T-cell (primary cell): ENCODE measurements around the gene KIF1A. TPM values are rescaled to one million over a fixed set of nuclear protein-coding genes. Genes with fewer than 3 reads are reported as not detected.
"Not testable (repeated sequence)": the region's sequence is repeated elsewhere in the genome, so short reads cannot be mapped to it uniquely, and the experiment has no call there.

Source experiments
- ATAC-seq, 4 experiments: fragments of 200-7000 bp in 3 of 4; fragments of 150-1000 bp in 1 of 4; cut with Tn5 transposase; replicated peaks in 1 of 4; 1 replicate in 3 of 4; 2 replicates in 1 of 4; pipeline ENCODE4 v1.10.0; 2021; ENCODE audit warnings: moderate library complexity in 3 of 4, mild to moderate bottlenecking in 2 of 4, moderate number of reproducible peaks in 1 of 4
- CTCF ChIA-PET, 2 donors: fragments of 300-600 bp; sonication (Branson Sonifier 250); formaldehyde crosslinking; loops; one replicate each; lab custom pipeline; 2022; ENCODE audit warnings: antibody characterized with exemption in 2 of 2; lab: Charles Lee
- POLR2A ChIA-PET, 2 donors: fragments of 300-600 bp; sonication (Branson Sonifier 250); formaldehyde crosslinking; loops; one replicate each; lab custom pipeline; 2022; ENCODE audit warnings: antibody characterized with exemption in 2 of 2; lab: Charles Lee
- DNase-seq, 35 experiments: peaks; one replicate each; pipeline versions ENCODE4 v3.0.0 to v3.0.0-alpha.2; 2013 to 2023
- H3K27ac ChIP-seq: one replicate; pipeline ENCODE4 v1.5.1; 2013; ENCODE audit warnings: low read length
- H3K27me3 ChIP-seq, 2 experiments: replicated peaks in 1 of 2; 1 replicate in 1 of 2; 2 replicates in 1 of 2; pipeline versions ENCODE4 v1.6.1 to v1.7.0; 2013; ENCODE audit warnings: low read length in 1 of 2, mixed read lengths in 1 of 2; ENCODE audit not compliant: control insufficient read depth in 2 of 2, insufficient read depth in 2 of 2; ENCODE audit errors: extremely low read depth in 1 of 2
- H3K36me3 ChIP-seq, 2 donors: 1 replicate in 1 of 2; 2 replicates in 1 of 2; pipeline versions ENCODE4 v1.6.1 to v1.7.0; 2013; ENCODE audit warnings: low read length in 1 of 2; ENCODE audit not compliant: control insufficient read depth in 2 of 2, insufficient read depth in 1 of 2; ENCODE audit errors: extremely low read depth in 1 of 2
- H3K4me1 ChIP-seq, 2 experiments: 1 replicate in 1 of 2; 2 replicates in 1 of 2; pipeline versions ENCODE4 v1.6.1 to v1.7.0; 2013; ENCODE audit warnings: low read length in 2 of 2, mixed read lengths in 1 of 2; ENCODE audit not compliant: insufficient read depth in 2 of 2, control insufficient read depth in 1 of 2; ENCODE audit errors: extremely low read depth in 1 of 2
- H3K4me3 ChIP-seq, 2 donors: 1 replicate in 1 of 2; 2 replicates in 1 of 2; pipeline versions ENCODE4 v1.5.1 to v1.7.0; 2013; ENCODE audit warnings: mild to moderate bottlenecking in 2 of 2, low read length in 1 of 2, moderate library complexity in 1 of 2; ENCODE audit not compliant: control insufficient read depth in 1 of 2; ENCODE audit errors: extremely low read depth in 1 of 2
- H3K9me3 ChIP-seq: 2 replicates; pipeline ENCODE4 v1.7.0; 2013
- H3K27ac Mint-ChIP-seq, 2 donors: one replicate each; pipeline ENCODE4 v1.8.0; 2020 to 2021; ENCODE audit warnings: mild to moderate bottlenecking in 2 of 2, mixed read lengths in 2 of 2
- H3K27me3 Mint-ChIP-seq, 2 donors: one replicate each; pipeline ENCODE4 v1.8.0; 2021 to 2022; ENCODE audit warnings: mixed read lengths in 2 of 2
- H3K36me3 Mint-ChIP-seq: one replicate; pipeline ENCODE4 v1.8.0; 2021; ENCODE audit warnings: mixed read lengths
- H3K4me1 Mint-ChIP-seq, 3 donors: one replicate each; pipeline ENCODE4 v1.8.0; 2020 to 2022; ENCODE audit warnings: mixed read lengths in 3 of 3, mild to moderate bottlenecking in 1 of 3
- H3K4me3 Mint-ChIP-seq, 3 donors: one replicate each; pipeline ENCODE4 v1.8.0; 2020 to 2022; ENCODE audit warnings: mild to moderate bottlenecking in 3 of 3, mixed read lengths in 3 of 3, moderate library complexity in 3 of 3
- H3K9me3 Mint-ChIP-seq, 3 donors: one replicate each; pipeline ENCODE4 v1.8.0; 2020 to 2022; ENCODE audit warnings: mixed read lengths in 3 of 3
- WGBS: methylation state at CpG from one replicate; pipeline ENCODE4 v1.1.5; 2013; ENCODE audit warnings: missing lambda C conversion rate; ENCODE audit not compliant: insufficient coverage; 5-methylcytosine and 5-hydroxymethylcytosine counted together
- total RNA-seq, 35 experiments: library from RNA in 6 of 35; stranded (reverse) in 6 of 35; fragments of 120-200 nt in 1 of 35; gene quantifications; one replicate each; pipeline versions ENCODE4 v1.2.1 to v1.2.4 and lab custom pipeline; 2013 to 2026

KIF1A gene
- total RNA-seq, 5 donors from 2014 or later (not counting 1 experiment from before 2014, with no cell fraction given) = 0.43 to 0.58 (median 0.51) TPM; not detected in 2

DNA sequence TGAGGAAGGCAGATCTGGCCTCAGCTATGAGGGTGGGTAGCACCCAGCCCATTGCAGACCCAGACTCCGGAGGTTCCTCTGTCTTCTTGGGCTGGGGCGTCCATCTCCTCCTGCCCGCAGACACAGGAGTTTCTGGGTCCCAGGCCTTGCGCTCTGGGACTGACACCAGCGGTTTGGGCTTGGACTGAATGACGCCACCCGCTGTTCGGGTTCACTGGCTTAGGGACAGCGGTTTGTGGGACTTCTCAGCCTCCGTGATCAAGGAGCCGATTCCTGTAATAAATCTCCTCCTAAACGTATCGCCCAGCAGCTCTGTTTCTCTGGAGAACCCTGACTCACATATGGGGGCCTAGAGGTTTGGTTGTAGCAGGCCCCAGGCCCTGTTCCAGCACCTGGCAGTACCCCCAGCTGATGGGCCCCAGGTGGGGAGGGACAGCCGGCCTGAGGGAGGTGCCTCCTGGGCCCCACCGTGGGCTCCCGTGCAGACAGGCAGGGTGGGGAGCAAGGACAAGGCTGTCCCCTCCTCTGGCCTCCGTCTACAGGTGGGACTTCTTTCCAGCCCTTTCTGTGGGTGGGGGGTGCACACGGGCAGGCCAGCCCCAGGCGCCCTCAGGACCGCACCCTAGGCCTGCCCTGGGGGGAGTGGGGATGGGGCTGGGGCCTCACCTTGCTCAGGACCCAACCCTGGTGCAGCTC is 132.8 kb downstream of the KIF1A start:
- CTCF ChIA-PET = no interaction called here
- no peak overlapping the region for H3K27ac Mint-ChIP-seq
- no peak for ATAC-seq

DNA sequence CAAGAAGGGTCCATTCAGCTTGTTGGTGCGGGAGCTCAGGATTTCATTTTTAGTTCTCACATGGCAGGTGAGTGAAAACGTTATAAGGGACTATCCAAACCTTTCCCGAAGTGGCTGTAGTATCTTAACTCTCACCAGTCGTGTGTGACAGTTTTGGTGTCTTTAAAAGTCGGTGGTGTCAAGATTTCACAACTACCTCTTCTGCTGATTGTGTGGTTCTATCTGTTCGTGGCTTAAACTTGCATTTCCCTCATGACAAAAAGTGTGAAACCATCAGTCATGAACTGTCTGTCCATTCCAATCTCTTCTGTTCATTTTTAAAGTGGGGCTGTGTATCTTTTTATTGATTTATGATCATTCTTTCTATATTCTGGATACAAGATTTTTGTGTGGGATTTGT is 133.6 kb downstream of the KIF1A start:
- CTCF ChIA-PET = interaction anchor here in 1 of 2 donors (0.5 kb wide), 1 partner anchor 30 kb away, joined by 3 read pairs; no protein-coding TSS in a partner anchor
- ATAC-seq = no peak
- no CpG with 5 or more reads among the region's 6 CpGs for WGBS
- peaks cover 0 to 19% (median 7%) of the 10 kb centered on the region in 3 donors for H3K4me1 Mint-ChIP-seq
- Histone ChIP-seq H3K9me3 (no peaks in the 10 kb centered on the region), H3K27ac (no peak overlapping the region), H3K4me3 (no peak overlapping the region), H3K27me3 (peaks cover 0 to 3% of the 10 kb centered on the region in 2 experiments), H3K4me1 (peaks cover 0 to 13% of the 10 kb centered on the region in 2 experiments), H3K36me3 (no peaks in the 10 kb centered on the region)
- H3K36me3 Mint-ChIP-seq = no peaks in the 10 kb centered on the region
- no peak for DNase-seq
- H3K27me3 Mint-ChIP-seq = no peaks in the 10 kb centered on the region
- H3K4me3 Mint-ChIP-seq = no peak overlapping the region
- POLR2A ChIA-PET = no interaction called here
- no peaks in the 10 kb centered on the region for H3K9me3 Mint-ChIP-seq
- H3K27ac Mint-ChIP-seq = no peak overlapping the region

More for the DNA sequence above, 132.8 kb downstream of the KIF1A start:
- POLR2A ChIA-PET = no interaction called here
- peaks cover 0 to 13% of the 10 kb centered on the region in 2 experiments for H3K4me1 ChIP-seq
- H3K9me3 Mint-ChIP-seq = no peaks in the 10 kb centered on the region
- H3K27me3 Mint-ChIP-seq = no peaks in the 10 kb centered on the region
- H3K27me3 ChIP-seq = peaks cover 0 to 3% of the 10 kb centered on the region in 2 experiments
- H3K36me3 Mint-ChIP-seq = no peaks in the 10 kb centered on the region
- no peaks in the 10 kb centered on the region for H3K36me3 ChIP-seq
- no peak for DNase-seq
- H3K4me3 Mint-ChIP-seq = no peak overlapping the region
- H3K27ac ChIP-seq = no peak overlapping the region
- WGBS = 87% methylated on average over 9 of the region's 20 CpGs
- peaks cover 0 to 19% (median 7%) of the 10 kb centered on the region in 3 donors for H3K4me1 Mint-ChIP-seq
- H3K4me3 ChIP-seq = no peak overlapping the region
- H3K9me3 ChIP-seq = no peaks in the 10 kb centered on the region

GRCh38 chr2:240685771-240686371 is 134.1 kb downstream of the KIF1A start:
- ChIA-PET POLR2A (no interaction called here), CTCF (interaction anchor here in 1 of 2 donors (0.5 kb wide), 1 partner anchor 29 kb away, joined by 3 read pairs; no protein-coding TSS in a partner anchor)
- Mint-ChIP-seq H3K36me3 (no peaks in the 10 kb centered on the region), H3K4me3 (no peak overlapping the region), H3K4me1 (peaks cover 0 to 17% (median 7%) of the 10 kb centered on the region in 3 donors), H3K27me3 (no peaks in the 10 kb centered on the region), H3K27ac (no peak overlapping the region), H3K9me3 (no peaks in the 10 kb centered on the region)
- H3K27ac ChIP-seq = no peak overlapping the region
- H3K9me3 ChIP-seq = no peaks in the 10 kb centered on the region
- peaks cover 0 to 13% of the 10 kb centered on the region in 2 experiments for H3K4me1 ChIP-seq
- H3K4me3 ChIP-seq = no peak overlapping the region
- no peak for ATAC-seq
- peaks cover 0 to 3% of the 10 kb centered on the region in 2 experiments for H3K27me3 ChIP-seq
- no peak for DNase-seq
- WGBS = 80% methylated on average over 8 of the region's 10 CpGs
- H3K36me3 ChIP-seq = no peaks in the 10 kb centered on the region

- H3K36me3 Mint-ChIP-seq, H3K27me3 Mint-ChIP-seq, H3K27me3 ChIP-seq, DNase-seq, H3K9me3 Mint-ChIP-seq, H3K36me3 ChIP-seq, H3K9me3 ChIP-seq, CTCF ChIA-PET, POLR2A ChIA-PET: not testable (repeated sequence)
- peak overlapping the region in 1 of 2 donors; percentile 37 for H3K4me3 ChIP-seq
- ATAC-seq = peak in 3 of 4 experiments; percentile 13 to 50 (median 37)
- H3K4me1 ChIP-seq = peaks cover 0 to 11% of the 10 kb centered on the region in 2 experiments
- Mint-ChIP-seq H3K27ac (peak overlapping the region; percentile 43 to 55), H3K4me3 (peak overlapping the region; percentile 39 to 44 (median 43)), H3K4me1 (peaks cover 0 to 12% (median 3%) of the 10 kb centered on the region in 3 donors)
- WGBS = 49% methylated on average over 5 of the region's 15 CpGs
- peak overlapping the region; percentile 18 for H3K27ac ChIP-seq
These were observed 135.9 kb downstream of the KIF1A start for GRCh38 chr2:240683980-240684728.

DNA sequence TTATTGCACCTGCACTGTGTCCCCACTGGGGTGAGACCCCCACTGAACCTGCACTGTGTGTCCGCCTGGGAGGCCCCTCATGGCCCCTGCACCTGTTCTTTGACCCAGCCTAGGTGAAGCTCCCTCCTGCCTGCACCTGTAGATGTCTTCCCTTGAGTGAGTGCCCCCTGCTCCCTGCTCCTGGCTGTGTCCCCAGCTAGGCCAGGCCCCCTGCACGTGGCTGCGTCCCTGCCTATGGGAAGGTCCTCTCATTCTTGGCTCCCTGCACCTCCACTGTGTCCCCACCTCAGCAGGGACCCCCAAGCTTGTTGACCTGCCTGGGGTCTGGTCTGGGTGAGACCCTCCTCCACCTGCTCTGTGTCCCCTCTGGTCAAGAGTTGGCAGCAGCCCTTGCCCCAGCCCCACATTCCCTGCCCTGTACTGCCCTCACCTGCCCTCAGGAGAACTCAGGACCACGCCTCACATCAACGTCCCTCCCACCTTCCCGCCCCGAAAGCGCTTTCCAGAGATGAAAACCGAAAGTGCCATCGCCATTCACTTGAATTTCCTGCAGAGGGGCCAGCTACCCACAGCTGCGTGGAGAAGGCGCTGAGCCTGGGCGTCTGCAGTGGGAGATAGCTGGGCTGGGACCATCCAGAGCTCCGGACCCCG is 136.6 kb downstream of the KIF1A start:
- H3K9me3 Mint-ChIP-seq, H3K36me3 Mint-ChIP-seq, DNase-seq, POLR2A ChIA-PET, H3K27me3 ChIP-seq, H3K9me3 ChIP-seq, H3K27ac ChIP-seq, CTCF ChIA-PET, H3K27me3 Mint-ChIP-seq, H3K36me3 ChIP-seq: not testable (repeated sequence)
- WGBS = no CpG with 5 or more reads among the region's 15 CpGs
- peak overlapping the region in 2 of 3 donors; percentile 43 to 44 for H3K4me3 Mint-ChIP-seq
- H3K4me1 Mint-ChIP-seq = peaks cover 0 to 12% (median 3%) of the 10 kb centered on the region in 3 donors
- peak overlapping the region in 1 of 2 donors; percentile 55 for H3K27ac Mint-ChIP-seq
- peak; percentile 64 to 89 (median 68) for ATAC-seq
- Histone ChIP-seq H3K4me1 (peaks cover 0 to 11% of the 10 kb centered on the region in 2 experiments), H3K4me3 (peak overlapping the region in 1 of 2 donors; percentile 37)
